GM19328 (cell line): ENCODE data around the gene ATP6V0A4.

Experiments
- ATAC-seq: cut with Tn5 transposase; IDR thresholded peaks from one replicate; pipeline ENCODE4 v1.9.1; 2021; ENCODE audit warnings: mild to moderate bottlenecking, moderate library complexity; ENCODE audit not compliant: unreplicated experiment

Gene ATP6V0A4

GRCh38 chr7:138663725-138664710 is 134.0 kb downstream of the ATP6V0A4 start:
- no peak for ATAC-seq

- no peak for ATAC-seq
Measured at GRCh38 chr7:138662991-138663320, 135.0 kb downstream of the ATP6V0A4 start.

GRCh38 chr7:138662076-138662990 is 135.7 kb downstream of the ATP6V0A4 start:
- ATAC-seq = no peak

GRCh38 chr7:138661069-138661635 is 136.8 kb downstream of the ATP6V0A4 start:
- ATAC-seq = no peak

- no peak for ATAC-seq
Measured at GRCh38 chr7:138658889-138659288, 139.1 kb downstream of the ATP6V0A4 start.

- ATAC-seq = no peak
Measured at GRCh38 chr7:138657854-138658386, 140.1 kb downstream of the ATP6V0A4 start.

GRCh38 chr7:138656952-138657351 is 141.0 kb downstream of the ATP6V0A4 start:
- no peak for ATAC-seq
